HCT116 (cell line): ENCODE results near the gene CA10. TPM values are rescaled to one million over a fixed set of nuclear protein-coding genes. Genes with fewer than 3 reads are reported as not detected.

ENCODE experiments used
- ATAC-seq: fragments of 200-7000 bp; cut with Tn5 transposase; 2 replicates; pipeline ENCODE4 v1.9.1; 2020; ENCODE audit warnings: mild to moderate bottlenecking, moderate library complexity
- BruUV-seq: library from RNA; stranded (reverse); fragments of 400-500 nt; replicated peaks from 2 replicates; lab custom pipeline; 2021; lab: Mats Ljungman, UMichigan
- CTCF ChIA-PET: fragments of 300-600 bp; sonication (Branson Sonifier 250); formaldehyde crosslinking; loops from one replicate; lab custom pipeline; 2021; ENCODE audit warnings: antibody characterized with exemption; lab: Charles Lee
- POLR2A ChIA-PET: fragments of 300-600, 350-600 bp; sonication (Branson Sonifier 250); formaldehyde crosslinking; loops from one replicate; lab custom pipeline; 2021; ENCODE audit warnings: antibody characterized with exemption; lab: Charles Lee
- RAD21 ChIA-PET, 2 experiments: fragments of 300-600 bp; sonication (Branson Sonifier 250); formaldehyde crosslinking; loops; one replicate each; lab custom pipeline; 2023; ENCODE audit warnings: low total read pairs in 2 of 2; ENCODE audit not compliant: uncharacterized antibody in 2 of 2, unreplicated experiment in 2 of 2, low non-redundant PET in 1 of 2; lab: Charles Lee
- DNase-seq: peaks from one replicate; pipeline ENCODE4 v3.0.0-alpha.2; 2010; ENCODE audit warnings: low read depth, low spot score
- H2AFZ ChIP-seq: fragments of 200-600 bp; shearing (Covaris generic), sonication (generic); 2 replicates; pipeline ENCODE4 v1.6.1; 2017; ENCODE audit warnings: low read depth, mixed run types, mixed read lengths, antibody characterized with exemption, low read length; ENCODE audit not compliant: poor library complexity, severe bottlenecking
- H3K27ac ChIP-seq: 2 replicates; pipeline ENCODE4 v1.5.1; 2012; ENCODE audit warnings: low read depth, low read length
- H3K27me3 ChIP-seq: fragments of 200-600 bp; sonication (generic); 2 replicates; pipeline ENCODE4 v1.6.1; 2016; ENCODE audit warnings: mixed run types, low read length, mixed read lengths; ENCODE audit not compliant: insufficient read depth
- H3K36me3 ChIP-seq, 2 experiments: fragments of 200-500 bp in 1 of 2; fragments of 200-600 bp in 1 of 2; sonication (Bioruptor generic) in 1 of 2; sonication (generic) in 1 of 2; 2 replicates each; pipeline versions ENCODE4 v1.5.1 to v1.6.1; 2014 to 2016; ENCODE audit warnings: low read length in 2 of 2, inconsistent platforms in 1 of 2, mixed read lengths in 1 of 2, mixed run types in 1 of 2; ENCODE audit not compliant: insufficient read depth in 2 of 2, control insufficient read depth in 1 of 2
- H3K4me1 ChIP-seq, 2 experiments: fragments of 200-600 bp in 1 of 2; sonication (generic) in 1 of 2; 2 replicates each; pipeline versions ENCODE4 v1.5.1 to v1.6.1; 2012 to 2017; ENCODE audit warnings: low read length in 2 of 2, inconsistent platforms in 1 of 2, mild to moderate bottlenecking in 1 of 2, mixed read lengths in 1 of 2, mixed run types in 1 of 2, moderate library complexity in 1 of 2; ENCODE audit not compliant: insufficient read depth in 2 of 2, control insufficient read depth in 1 of 2
- H3K4me2 ChIP-seq: fragments of 200-600 bp; sonication (generic); 2 replicates; pipeline ENCODE4 v1.6.1; 2017; ENCODE audit warnings: mixed run types, low read length, mixed read lengths
- H3K4me3 ChIP-seq, 2 experiments: fragments of 200-600 bp in 1 of 2; sonication (generic) in 1 of 2; replicated peaks in 1 of 2; 2 replicates each; pipeline ENCODE4 v1.5.1; 2011 to 2016; ENCODE audit warnings: low read length in 2 of 2, control low read depth in 1 of 2, low read depth in 1 of 2, mild to moderate bottlenecking in 1 of 2, mixed read lengths in 1 of 2, mixed run types in 1 of 2
- H3K79me2 ChIP-seq: fragments of 200-600 bp; sonication (generic); 2 replicates; pipeline ENCODE4 v1.6.1; 2017; ENCODE audit warnings: mild to moderate bottlenecking, mixed run types, low read length, moderate library complexity, mixed read lengths; ENCODE audit not compliant: insufficient read depth
- H3K9ac ChIP-seq: fragments of 200-600 bp; sonication (generic); 2 replicates; pipeline ENCODE4 v1.6.1; 2016; ENCODE audit warnings: low read length, mixed read lengths
- H3K9me2 ChIP-seq: fragments of 200-600 bp; sonication (generic), shearing (Covaris generic); 2 replicates; pipeline ENCODE4 v1.6.1; 2017; ENCODE audit warnings: mixed run types, mild to moderate bottlenecking, moderate library complexity; ENCODE audit not compliant: insufficient read depth
- H3K9me3 ChIP-seq, 2 experiments: fragments of 200-500 bp in 1 of 2; fragments of 200-600 bp in 1 of 2; sonication (Bioruptor generic) in 1 of 2; sonication (generic) in 1 of 2; 2 replicates each; pipeline ENCODE4 v1.6.1; 2014 to 2017; ENCODE audit warnings: low read length in 2 of 2, mixed read lengths in 2 of 2, inconsistent platforms in 1 of 2, low read depth in 1 of 2, mild to moderate bottlenecking in 1 of 2, mixed run types in 1 of 2, moderate library complexity in 1 of 2; ENCODE audit not compliant: control insufficient read depth in 1 of 2, insufficient read depth in 1 of 2
- H4K20me1 ChIP-seq: fragments of 200-600 bp; sonication (generic), shearing (Covaris generic); 2 replicates; pipeline ENCODE4 v1.6.1; 2017; ENCODE audit warnings: mixed run types, mild to moderate bottlenecking, moderate library complexity; ENCODE audit not compliant: insufficient read depth
- ATF3 ChIP-seq: IDR thresholded peaks from 2 replicates; pipeline ENCODE4 v1.6.1; 2012
- CEBPB ChIP-seq: IDR thresholded peaks from 2 replicates; pipeline ENCODE4 v1.6.1; 2012; ENCODE audit warnings: low read depth
- CTCF ChIP-seq, 3 experiments: fragments of 200-600 bp in 1 of 3; sonication (generic) in 1 of 3; IDR thresholded peaks in 2 of 3; conservative IDR thresholded peaks in 1 of 3; 2 replicates each; pipeline ENCODE4 v1.5.1; 2012 to 2017; ENCODE audit warnings: low read depth in 2 of 3, low read length in 2 of 3, antibody characterized with exemption in 1 of 3, borderline replicate concordance in 1 of 3, control low read depth in 1 of 3, mild to moderate bottlenecking in 1 of 3, mixed read lengths in 1 of 3, mixed run types in 1 of 3, moderate library complexity in 1 of 3; ENCODE audit not compliant: insufficient read depth in 1 of 3
- FOSL1 ChIP-seq: IDR thresholded peaks from 2 replicates; pipeline ENCODE4 v1.6.1; 2012; ENCODE audit warnings: low read depth
- JUND ChIP-seq: IDR thresholded peaks from 2 replicates; pipeline ENCODE4 v1.6.1; 2012
- POLR2AphosphoS5 ChIP-seq: IDR thresholded peaks from 2 replicates; pipeline ENCODE4 v1.6.1; 2011; ENCODE audit warnings: mild to moderate bottlenecking, low read depth, low read length, moderate library complexity
- RAD21 ChIP-seq: IDR thresholded peaks from 2 replicates; pipeline ENCODE4 v1.6.1; 2012; ENCODE audit warnings: low read depth, mild to moderate bottlenecking
- SP1 ChIP-seq: IDR thresholded peaks from 2 replicates; pipeline ENCODE4 v1.6.1; 2012; ENCODE audit warnings: low read depth
- YY1 ChIP-seq: IDR thresholded peaks from 2 replicates; pipeline ENCODE4 v1.6.1; 2011; ENCODE audit warnings: low read length, low read depth, moderate library complexity, mild to moderate bottlenecking; ENCODE audit not compliant: insufficient replicate concordance; ENCODE audit errors: extremely low read depth
- intact Hi-C: fragments of 100-400 bp; cut with micrococcal nuclease; formaldehyde crosslinking; loops from 2 replicates; pipeline ENCODE4 v1.10.0; 2022
- total RNA-seq: library from RNA; stranded (reverse); gene quantifications from one replicate; pipeline ENCODE4 v1.2.1, GENCODE V29; 2021; ENCODE audit not compliant: unreplicated experiment

CA10 gene
- total RNA-seq, 1 experiment from 2014 or later, result not detected

DNA sequence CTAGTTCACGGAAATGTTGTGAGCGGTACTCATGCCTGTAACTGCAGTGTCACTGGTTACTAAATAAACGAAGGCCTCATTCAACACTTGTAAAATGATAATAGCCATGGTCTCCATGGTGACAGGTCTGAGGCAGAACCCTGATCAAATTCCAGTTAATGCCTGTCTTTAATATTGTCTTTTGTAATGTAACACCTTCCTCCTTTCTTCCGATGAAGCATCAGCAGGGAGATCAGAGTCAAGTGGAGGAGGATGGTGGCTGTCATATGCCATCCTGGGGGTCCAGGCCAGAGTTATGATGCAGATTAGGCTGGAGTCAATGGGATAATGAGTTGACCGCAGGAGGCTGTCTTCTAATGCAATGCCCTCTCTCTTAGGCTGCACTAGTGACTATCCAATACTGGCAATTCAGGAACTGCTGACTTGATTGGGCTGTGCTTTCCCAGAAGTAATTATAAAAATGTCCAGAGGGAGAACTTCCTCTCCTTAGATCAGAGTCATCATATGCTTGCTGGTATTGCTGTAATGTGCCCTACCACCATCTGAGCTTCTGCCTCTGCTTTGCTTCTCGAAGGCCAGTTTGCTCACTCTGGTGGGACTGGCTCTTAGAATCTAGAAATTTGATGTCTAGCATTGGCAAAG is 419.1 kb downstream of the CA10 start (continued):
- TF ChIP-seq ATF3 (no peak), POLR2AphosphoS5 (no peak), FOSL1 (no peak), YY1 (no peak), SP1 (no peak), CTCF (IDR thresholded peaks at IDR 0.05 in 2 of 3, conservative IDR thresholded peaks at IDR 0.05 in 1 of 3; ENCODE audit: borderline replicate concordance in 1 of 3, insufficient read depth in 1 of 3, low read depth in 2 of 3, low read length in 2 of 3) (no peak), RAD21 (no peak), JUND (no peak)

DNA sequence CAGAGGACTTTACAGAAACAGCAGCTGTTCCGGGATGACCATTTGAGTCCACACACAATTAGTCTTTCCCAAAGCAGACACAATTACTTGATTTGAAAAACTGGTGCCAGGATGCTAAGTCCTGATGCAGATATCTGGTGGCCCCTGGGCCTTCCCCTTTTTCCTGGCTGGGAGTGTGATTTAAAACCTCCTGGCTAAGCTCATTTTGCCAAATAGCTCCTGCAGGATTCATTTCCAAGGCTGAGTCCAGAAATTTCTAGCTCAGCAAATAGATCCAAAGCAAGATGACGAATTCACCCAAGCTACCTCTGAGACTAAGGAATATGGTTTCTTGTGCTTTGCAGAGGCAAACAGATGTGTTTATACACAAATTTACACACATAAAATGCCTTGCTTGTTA is 422.2 kb downstream of the CA10 start:
- Histone ChIP-seq H3K4me2 (no peak overlapping the region), H3K4me3 (no peak overlapping the region), H4K20me1 (no peaks in the 10 kb centered on the region), H3K9me2 (no peaks in the 10 kb centered on the region), H3K9me3 (no peaks in the 10 kb centered on the region), H3K4me1 (no peaks in the 10 kb centered on the region), H3K36me3 (no peaks in the 10 kb centered on the region), H2AFZ (no peak overlapping the region), H3K9ac (no peak overlapping the region), H3K27me3 (0 out of 2 replicates have a peak, but pooled peaks cover 10% of the 10 kb centered on the region), H3K27ac (no peak overlapping the region), H3K79me2 (no peaks in the 10 kb centered on the region)
- no peak for DNase-seq
- ChIA-PET POLR2A (no interaction called here), RAD21 (no interaction called here), CTCF (interaction anchor here (1.0 to 1.7 kb wide), 2 partner anchors 20 to 151 kb away, joined by 3 read pairs; no protein-coding TSS in a partner anchor)
- no peak for TF ChIP-seq CEBPB
- ATAC-seq, result no peak
- no TSS peak for BruUV-seq
- intact Hi-C loops, result no loop called here
